HUES48 (cell line): ENCODE results near the gene SSBP1.
"Not testable (repeated sequence)": the region's sequence is repeated elsewhere in the genome, so short reads cannot be mapped to it uniquely, and the experiment has no call there.

ENCODE experiments used
- H3K27ac ChIP-seq: one replicate; pipeline ENCODE4 v1.7.0; 2013; ENCODE audit warnings: low read depth, low read length, inconsistent platforms
- H3K27me3 ChIP-seq: 2 replicates; pipeline ENCODE4 v1.6.1; 2013; ENCODE audit warnings: mild to moderate bottlenecking, low read length; ENCODE audit not compliant: control insufficient read depth, insufficient read depth
- H3K36me3 ChIP-seq: 2 replicates; pipeline ENCODE4 v1.6.1; 2013; ENCODE audit warnings: low read length; ENCODE audit not compliant: control insufficient read depth, insufficient read depth
- H3K4me1 ChIP-seq: 2 replicates; pipeline ENCODE4 v1.6.1; 2013; ENCODE audit warnings: mild to moderate bottlenecking, low read length; ENCODE audit not compliant: control insufficient read depth, insufficient read depth
- H3K4me3 ChIP-seq: 2 replicates; pipeline ENCODE4 v1.5.1; 2013; ENCODE audit warnings: mild to moderate bottlenecking, low read depth, low read length
- H3K9ac ChIP-seq: 2 replicates; pipeline ENCODE4 v1.6.1; 2013; ENCODE audit warnings: mild to moderate bottlenecking, low read depth, low read length, moderate library complexity
- H3K9me3 ChIP-seq: 2 replicates; pipeline ENCODE4 v1.6.1; 2013; ENCODE audit warnings: low read length; ENCODE audit not compliant: control insufficient read depth, insufficient read depth

Gene SSBP1

DNA sequence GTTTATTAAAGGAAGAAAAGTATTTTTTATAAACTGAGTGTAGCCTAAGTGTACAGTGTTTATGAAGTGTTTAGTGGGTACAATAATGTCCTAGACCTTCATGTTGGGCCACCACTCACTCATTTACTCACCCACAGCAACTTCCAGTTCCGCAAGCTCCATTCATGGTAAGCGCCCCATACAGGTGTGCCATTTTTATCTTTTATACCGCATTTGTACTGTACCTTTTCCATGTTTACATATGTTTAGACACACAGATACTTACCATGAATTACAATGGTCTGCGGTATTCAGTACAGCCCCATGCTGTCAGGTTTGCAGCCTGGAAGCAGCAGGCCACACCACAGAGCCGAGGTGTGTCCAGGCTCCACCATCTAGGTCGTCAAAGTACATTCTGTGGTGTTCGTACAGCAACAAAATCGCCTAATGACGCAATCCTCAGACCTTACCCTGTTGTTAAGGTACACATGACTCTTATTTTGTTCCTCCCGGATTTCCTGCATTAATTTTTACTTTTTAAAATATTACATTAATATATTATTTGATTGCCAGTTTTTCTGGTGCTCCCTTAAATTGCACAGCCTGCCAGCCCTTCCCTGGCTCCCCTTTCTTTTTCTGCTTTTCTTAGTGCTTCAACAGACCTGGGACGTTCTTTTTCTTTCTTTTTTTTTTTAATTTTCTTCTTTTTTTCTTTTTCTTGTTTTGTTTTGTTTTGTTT is 881 bp upstream of the SSBP1 start:
- peak overlapping the region; percentile 56; the same call in 1 of the 2 replicates for H3K9ac ChIP-seq
- H3K27ac ChIP-seq: peak overlapping the region; percentile 80
- no peaks in the 10 kb centered on the region for H3K9me3 ChIP-seq
- H3K4me1 ChIP-seq: peaks cover 15% of the 10 kb centered on the region; the same call in 1 of the 2 replicates
- no peaks in the 10 kb centered on the region for H3K27me3 ChIP-seq
- H3K36me3 ChIP-seq: peaks cover 30% of the 10 kb centered on the region
- peak overlapping the region; percentile 99 for H3K4me3 ChIP-seq

DNA sequence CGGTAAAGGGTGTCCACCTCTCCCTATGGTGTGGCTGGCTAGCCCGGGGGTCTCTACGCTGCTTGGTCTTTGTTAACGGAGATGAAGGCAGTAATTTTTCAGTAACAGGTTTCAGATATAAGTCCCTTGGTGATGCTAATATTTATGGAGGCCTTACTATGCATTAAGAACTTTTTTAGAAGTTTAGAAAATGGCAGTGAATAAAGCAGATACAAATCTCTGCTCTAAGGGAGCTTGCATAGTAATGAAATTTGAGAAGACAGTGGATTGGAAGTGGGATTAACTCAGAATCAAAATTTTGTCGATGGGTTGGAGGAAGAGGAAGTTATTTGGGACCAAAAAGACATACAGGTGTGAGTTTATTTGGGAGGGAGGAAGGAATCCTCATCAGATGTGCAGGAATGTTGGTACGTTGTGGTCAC is 445 bp downstream of the SSBP1 start:
- Histone ChIP-seq H3K4me3 (peak overlapping the region; percentile 99), H3K9ac (peak overlapping the region; percentile 97), H3K36me3 (peaks cover 43% of the 10 kb centered on the region), H3K4me1 (peaks cover 10% of the 10 kb centered on the region; the same call in 1 of the 2 replicates), H3K27ac (peak overlapping the region; percentile 80), H3K9me3 (no peaks in the 10 kb centered on the region), H3K27me3 (no peaks in the 10 kb centered on the region)

DNA sequence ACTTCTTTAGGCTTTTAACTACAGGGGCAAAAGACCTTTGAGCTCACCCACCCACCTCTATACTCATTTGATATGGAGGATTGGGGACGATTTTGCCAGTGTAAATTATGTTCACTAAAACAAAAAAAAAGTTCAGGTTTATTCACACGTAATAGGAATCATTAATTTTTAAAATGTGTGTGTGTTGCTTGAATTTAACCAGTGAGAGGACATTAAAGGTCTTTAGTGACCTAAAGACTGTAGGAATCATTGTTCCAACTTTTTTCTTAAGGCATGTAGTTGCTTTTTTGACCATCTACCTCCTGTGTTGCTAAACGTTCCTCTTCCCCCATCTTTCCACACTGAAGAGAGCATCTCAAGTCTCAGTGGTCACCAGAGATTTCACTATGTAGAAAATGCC is 1.1 kb downstream of the SSBP1 start:
- Histone ChIP-seq H3K27ac (peak overlapping the region; percentile 19), H3K9ac (peak overlapping the region; percentile 97; the same call in 1 of the 2 replicates), H3K36me3 (peaks cover 49% of the 10 kb centered on the region), H3K27me3 (no peaks in the 10 kb centered on the region), H3K9me3 (no peaks in the 10 kb centered on the region), H3K4me1 (peaks cover 10% of the 10 kb centered on the region; the same call in 1 of the 2 replicates), H3K4me3 (peak overlapping the region; percentile 99)

DNA sequence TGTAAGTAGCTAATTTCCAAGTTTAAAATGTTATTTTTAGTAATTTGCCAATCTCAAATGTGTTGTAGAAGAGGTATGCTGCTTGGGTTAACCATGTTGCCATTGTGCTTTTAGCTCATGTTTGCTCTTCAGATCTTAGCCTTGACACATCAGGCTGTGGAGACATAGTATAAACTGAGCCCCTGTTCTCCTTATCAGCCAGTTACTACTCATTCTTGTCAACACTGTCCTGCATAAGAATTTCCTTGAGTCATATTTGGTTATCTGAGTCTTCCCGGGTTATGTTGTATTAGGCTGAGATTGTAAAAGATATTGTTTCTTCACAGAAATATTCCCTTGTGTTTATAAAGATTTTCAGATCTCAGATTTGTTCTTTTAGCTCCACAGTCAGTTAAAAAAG is 4.1 kb downstream of the SSBP1 start:
- no peaks in the 10 kb centered on the region for H3K9me3 ChIP-seq
- peaks cover 79% of the 10 kb centered on the region for H3K36me3 ChIP-seq
- H3K27ac ChIP-seq: no peak overlapping the region
- H3K4me1 ChIP-seq: peaks cover 5% of the 10 kb centered on the region; the same call in 1 of the 2 replicates
- no peak overlapping the region for H3K4me3 ChIP-seq
- H3K9ac ChIP-seq: no peak overlapping the region
- H3K27me3 ChIP-seq: no peaks in the 10 kb centered on the region

DNA sequence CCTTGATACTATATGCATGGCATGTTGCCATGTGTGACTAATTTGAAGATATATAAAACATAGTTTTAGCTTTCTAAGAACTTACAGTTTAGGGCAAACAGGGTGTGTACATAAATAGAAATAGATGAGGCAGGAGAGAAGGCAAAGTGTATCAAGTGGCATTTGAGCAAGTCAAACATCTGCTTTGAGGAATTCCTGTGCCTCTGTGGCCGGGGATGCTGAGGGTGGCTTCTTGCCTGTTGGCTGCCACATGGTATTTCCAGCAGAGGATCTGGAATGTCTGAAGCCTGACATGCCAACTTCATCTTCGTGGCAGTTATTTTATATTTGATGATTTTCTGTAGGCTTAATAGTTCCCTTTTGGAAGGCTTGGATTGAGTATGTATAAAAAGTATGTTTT is 6.0 kb downstream of the SSBP1 start:
- peaks cover 96% of the 10 kb centered on the region for H3K36me3 ChIP-seq

DNA sequence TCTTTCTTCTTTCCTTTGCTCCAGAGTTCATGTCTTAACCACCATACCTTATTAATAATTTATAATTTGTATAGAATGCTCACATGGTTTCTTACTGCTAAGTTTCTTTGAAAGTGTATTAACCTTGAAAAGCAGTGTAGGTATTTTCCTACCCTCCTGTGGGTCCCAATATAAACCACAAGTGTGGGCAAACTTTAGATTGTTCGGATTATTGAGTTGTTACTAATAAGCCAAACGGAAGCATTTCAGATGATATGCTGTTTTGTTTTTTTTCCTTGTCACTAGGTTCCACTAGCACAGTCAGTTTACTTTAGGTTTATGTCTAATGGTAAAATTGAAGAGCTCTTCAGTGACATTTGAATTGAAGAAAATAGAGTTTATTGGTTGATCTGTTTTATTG is 10.2 kb downstream of the SSBP1 start:
- Histone ChIP-seq H3K9ac (no peak overlapping the region), H3K4me3 (no peak overlapping the region), H3K4me1 (no peaks in the 10 kb centered on the region), H3K27me3 (no peaks in the 10 kb centered on the region), H3K36me3 (peaks cover 97% of the 10 kb centered on the region), H3K27ac (no peak overlapping the region), H3K9me3 (peaks cover 33% of the 10 kb centered on the region)

More for the DNA sequence above, 6.0 kb downstream of the SSBP1 start:
- Histone ChIP-seq H3K27ac (no peak overlapping the region), H3K4me3 (no peak overlapping the region), H3K9ac (no peak overlapping the region), H3K27me3 (no peaks in the 10 kb centered on the region), H3K4me1 (peaks cover 4% of the 10 kb centered on the region; the same call in 1 of the 2 replicates), H3K9me3 (peaks cover 3% of the 10 kb centered on the region; the same call in 1 of the 2 replicates)

DNA sequence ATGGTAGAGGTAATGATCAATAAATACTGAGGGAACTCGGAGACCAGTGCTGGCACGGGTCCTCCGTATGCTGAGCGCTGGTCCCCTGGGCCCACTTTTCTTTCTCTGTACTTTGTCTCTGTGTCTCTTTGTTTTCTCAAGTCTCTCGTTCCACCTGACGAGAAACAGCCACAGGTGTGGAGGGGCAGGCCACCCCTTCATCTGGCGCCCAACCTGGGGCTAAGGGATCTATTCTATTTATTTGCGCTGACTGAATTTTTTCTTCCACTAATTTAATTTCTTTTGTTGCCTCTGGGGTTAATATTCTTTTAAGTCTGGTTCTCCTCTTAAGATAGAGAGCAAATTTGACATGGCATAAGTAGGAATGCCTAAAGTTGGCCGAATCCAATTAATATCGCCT is 13.7 kb downstream of the SSBP1 start:
- not testable (repeated sequence) for H3K27ac ChIP-seq, H3K27me3 ChIP-seq, H3K9ac ChIP-seq, H3K4me3 ChIP-seq, H3K4me1 ChIP-seq
- peaks cover 33% of the 10 kb centered on the region for H3K9me3 ChIP-seq
- peaks cover 84% of the 10 kb centered on the region for H3K36me3 ChIP-seq

DNA sequence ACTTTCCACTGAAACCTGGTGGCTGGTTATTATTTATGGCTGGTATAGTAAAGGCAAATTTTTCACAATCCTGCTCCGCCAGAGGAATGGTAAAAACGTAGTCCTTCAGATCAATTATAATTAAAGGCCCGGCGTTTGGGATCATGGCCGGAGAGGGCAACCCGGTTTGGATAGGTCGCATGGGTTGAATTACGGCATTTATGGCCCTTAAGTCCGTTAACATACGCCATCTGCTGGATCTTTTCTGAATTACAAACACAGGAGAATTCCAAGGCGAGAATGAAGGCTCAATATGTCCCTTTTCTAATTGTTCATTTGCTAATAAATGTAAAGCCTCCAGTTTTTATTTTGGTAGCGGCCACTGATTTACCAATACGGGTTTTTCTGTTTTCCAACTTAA is 14.5 kb downstream of the SSBP1 start:
- H3K9me3 ChIP-seq: peaks cover 33% of the 10 kb centered on the region
- H3K36me3 ChIP-seq: peaks cover 86% of the 10 kb centered on the region

DNA sequence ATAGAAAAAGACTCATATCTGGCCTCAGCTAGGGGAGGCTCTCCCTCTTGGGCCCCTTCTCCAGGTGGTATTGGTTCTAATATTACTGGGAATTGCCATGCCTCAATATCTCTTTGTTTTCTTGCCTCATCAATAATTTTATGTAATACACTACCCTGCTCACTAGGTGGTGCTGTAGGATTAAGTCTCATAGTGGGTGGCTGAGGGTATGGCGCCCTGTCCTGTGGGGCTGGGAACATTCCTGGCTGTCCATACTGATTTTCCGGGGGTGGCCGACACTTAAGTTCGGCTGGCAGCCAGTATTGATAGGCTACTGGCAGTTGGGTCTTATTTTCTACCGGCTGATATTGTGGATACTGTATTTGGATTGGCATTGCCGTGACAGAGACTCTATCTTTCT is 16.8 kb downstream of the SSBP1 start:
- Histone ChIP-seq H3K4me3 (no peak overlapping the region), H3K4me1 (no peaks in the 10 kb centered on the region), H3K9ac (no peak overlapping the region), H3K27ac (no peak overlapping the region), H3K36me3 (peaks cover 81% of the 10 kb centered on the region), H3K9me3 (peaks cover 25% of the 10 kb centered on the region), H3K27me3 (no peaks in the 10 kb centered on the region)

More for the DNA sequence above, 14.5 kb downstream of the SSBP1 start:
- Histone ChIP-seq H3K4me1 (no peaks in the 10 kb centered on the region), H3K27ac (no peak overlapping the region), H3K9ac (no peak overlapping the region), H3K27me3 (no peaks in the 10 kb centered on the region), H3K4me3 (no peak overlapping the region)

DNA sequence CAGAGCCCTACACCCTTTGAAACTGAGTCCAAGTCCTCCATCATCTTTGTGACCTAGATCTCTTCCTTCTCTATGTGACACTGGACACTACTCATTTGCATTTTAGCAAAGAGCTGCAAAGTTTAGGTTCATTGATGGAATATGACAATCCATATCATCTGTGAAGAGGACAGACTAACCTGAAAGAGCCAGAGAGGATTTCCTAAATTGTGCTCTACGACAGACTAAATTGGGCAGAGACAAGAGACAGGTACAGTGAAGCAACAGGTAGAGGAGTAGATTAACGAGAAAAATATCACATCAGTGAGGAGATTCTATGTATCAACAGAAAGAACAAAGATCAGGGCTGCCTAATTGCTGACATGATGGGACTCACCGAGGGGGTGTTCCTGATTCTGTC is 25.6 kb downstream of the SSBP1 start, which contains the start of gene TAS2R3:
TAS2R3 (plus strand) TSS at position 301 of the 400 bp plus-strand sequence; CDS start at position 363, 62 bp downstream.
- Histone ChIP-seq H3K36me3 (peaks cover 44% of the 10 kb centered on the region), H3K27ac (no peak within 1 kb of the TSS), H3K4me3 (no peak within 1 kb of the TSS), H3K9me3 (no peaks in the 10 kb centered on the region), H3K4me1 (no peaks in the 10 kb centered on the region), H3K9ac (no peak within 1 kb of the TSS), H3K27me3 (no peaks in the 10 kb centered on the region)

DNA sequence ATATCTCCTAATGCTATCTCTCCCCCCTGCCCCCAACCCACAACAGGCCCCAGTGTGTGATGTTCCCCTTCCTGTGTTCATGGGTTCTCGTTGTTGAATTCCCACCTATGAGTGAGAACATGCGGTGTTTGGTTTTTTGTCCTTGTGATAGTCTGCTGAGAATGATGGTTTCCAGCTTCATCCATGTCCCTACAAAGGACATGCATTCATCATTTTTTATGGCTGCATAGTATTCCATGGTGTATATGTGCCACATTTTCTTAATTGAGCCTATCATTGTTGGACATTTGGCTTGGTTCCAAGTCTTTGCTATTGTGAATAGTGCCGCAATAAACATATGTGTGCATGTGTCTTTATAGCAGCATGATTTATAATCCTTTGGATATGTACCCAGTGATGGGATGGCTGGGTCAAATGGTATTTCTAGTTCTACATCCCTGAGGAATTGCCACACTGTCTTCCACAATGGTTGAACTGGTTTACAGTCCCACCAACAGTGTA is 32.0 kb downstream of the SSBP1 start:
- H3K4me1 ChIP-seq, H3K27ac ChIP-seq, H3K27me3 ChIP-seq, H3K9me3 ChIP-seq, H3K9ac ChIP-seq, H3K36me3 ChIP-seq, H3K4me3 ChIP-seq: not testable (repeated sequence)
